ENCODE measurements around the gene SEL1L2. TPM values are rescaled to one million over a fixed set of nuclear protein-coding genes. Genes with fewer than 3 reads are reported as not detected.

Gene SEL1L2
- total RNA-seq, 1 experiment from 2014 or later, result not detected

DNA sequence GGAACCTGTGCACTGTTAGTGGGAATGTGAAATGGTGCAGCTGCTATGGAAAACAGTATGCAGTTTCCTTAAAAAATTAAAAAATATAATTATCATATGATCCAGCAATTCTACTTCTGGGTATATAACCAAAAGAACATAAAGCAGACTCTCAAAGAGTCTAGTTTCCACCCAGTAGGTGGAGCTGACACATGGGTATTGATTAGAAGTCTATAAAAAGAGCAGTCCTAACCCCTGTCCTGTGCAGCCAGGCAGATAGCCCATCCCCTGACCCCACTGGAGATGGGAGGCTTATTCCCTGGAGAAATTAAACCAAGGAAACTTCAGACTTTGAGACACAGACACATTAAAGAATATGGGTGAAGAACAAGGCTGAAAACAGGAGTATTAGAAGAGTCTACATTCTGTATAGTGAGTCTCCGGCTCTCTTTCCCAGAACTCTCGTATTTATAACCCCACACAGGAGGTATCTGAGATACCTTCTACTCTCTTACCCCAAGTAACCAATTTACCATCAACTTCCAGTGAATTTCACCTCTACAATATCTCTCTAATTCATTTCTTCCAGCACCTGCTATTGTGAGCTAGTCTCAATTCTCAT lies 92.3 kb downstream of the SEL1L2 start:
- POLR2A ChIA-PET, result no interaction called here
- CTCF ChIA-PET, result interaction anchor here (1.0 to 1.7 kb wide), 4 partner anchors 16 to 97 kb away, joined by 3 to 8 read pairs (median 6); partner anchors contain the start of gene MACROD2
- Mint-ChIP-seq H3K27me3 (ENCODE audit: low read depth) (no peaks in the 10 kb centered on the region), H3K36me3 (peaks cover 8% of the 10 kb centered on the region), H3K27ac (no peak overlapping the region), H3K9me3 (peaks cover 13% of the 10 kb centered on the region), H3K4me3 (no peak overlapping the region), H3K4me1 (no peaks in the 10 kb centered on the region)
- no peak for TF ChIP-seq GABPB1 (CRISPR knock-in tag; IDR thresholded peaks at IDR 0.05)
- no peak for TF ChIP-seq FOXP1 (CRISPR knock-in tag; IDR thresholded peaks at IDR 0.05; ENCODE audit: borderline replicate concordance)
- TF ChIP-seq FOXJ3 (CRISPR knock-in tag; IDR thresholded peaks at IDR 0.05; ENCODE audit: borderline replicate concordance), result no peak
- TF ChIP-seq NR1H2 (CRISPR knock-in tag; IDR thresholded peaks at IDR 0.05), result no peak
- TF ChIP-seq, protein P1, sequence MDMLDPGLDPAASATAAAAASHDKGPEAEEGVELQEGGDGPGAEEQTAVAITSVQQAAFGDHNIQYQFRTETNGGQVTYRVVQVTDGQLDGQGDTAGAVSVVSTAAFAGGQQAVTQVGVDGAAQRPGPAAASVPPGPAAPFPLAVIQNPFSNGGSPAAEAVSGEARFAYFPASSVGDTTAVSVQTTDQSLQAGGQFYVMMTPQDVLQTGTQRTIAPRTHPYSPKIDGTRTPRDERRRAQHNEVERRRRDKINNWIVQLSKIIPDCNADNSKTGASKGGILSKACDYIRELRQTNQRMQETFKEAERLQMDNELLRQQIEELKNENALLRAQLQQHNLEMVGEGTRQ (CRISPR knock-in tag; IDR thresholded peaks at IDR 0.05), result no peak
- TF ChIP-seq CREM (CRISPR knock-in tag; IDR thresholded peaks at IDR 0.05), result no peak
- no peak for TF ChIP-seq GTF2I (CRISPR knock-in tag; conservative IDR thresholded peaks at IDR 0.05)
- TF ChIP-seq, protein P2, sequence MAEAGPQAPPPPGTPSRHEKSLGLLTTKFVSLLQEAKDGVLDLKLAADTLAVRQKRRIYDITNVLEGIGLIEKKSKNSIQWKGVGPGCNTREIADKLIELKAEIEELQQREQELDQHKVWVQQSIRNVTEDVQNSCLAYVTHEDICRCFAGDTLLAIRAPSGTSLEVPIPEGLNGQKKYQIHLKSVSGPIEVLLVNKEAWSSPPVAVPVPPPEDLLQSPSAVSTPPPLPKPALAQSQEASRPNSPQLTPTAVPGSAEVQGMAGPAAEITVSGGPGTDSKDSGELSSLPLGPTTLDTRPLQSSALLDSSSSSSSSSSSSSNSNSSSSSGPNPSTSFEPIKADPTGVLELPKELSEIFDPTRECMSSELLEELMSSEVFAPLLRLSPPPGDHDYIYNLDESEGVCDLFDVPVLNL (CRISPR knock-in tag; IDR thresholded peaks at IDR 0.05; ENCODE audit: borderline replicate concordance, low read depth), result no peak
- TF ChIP-seq, protein P3, sequence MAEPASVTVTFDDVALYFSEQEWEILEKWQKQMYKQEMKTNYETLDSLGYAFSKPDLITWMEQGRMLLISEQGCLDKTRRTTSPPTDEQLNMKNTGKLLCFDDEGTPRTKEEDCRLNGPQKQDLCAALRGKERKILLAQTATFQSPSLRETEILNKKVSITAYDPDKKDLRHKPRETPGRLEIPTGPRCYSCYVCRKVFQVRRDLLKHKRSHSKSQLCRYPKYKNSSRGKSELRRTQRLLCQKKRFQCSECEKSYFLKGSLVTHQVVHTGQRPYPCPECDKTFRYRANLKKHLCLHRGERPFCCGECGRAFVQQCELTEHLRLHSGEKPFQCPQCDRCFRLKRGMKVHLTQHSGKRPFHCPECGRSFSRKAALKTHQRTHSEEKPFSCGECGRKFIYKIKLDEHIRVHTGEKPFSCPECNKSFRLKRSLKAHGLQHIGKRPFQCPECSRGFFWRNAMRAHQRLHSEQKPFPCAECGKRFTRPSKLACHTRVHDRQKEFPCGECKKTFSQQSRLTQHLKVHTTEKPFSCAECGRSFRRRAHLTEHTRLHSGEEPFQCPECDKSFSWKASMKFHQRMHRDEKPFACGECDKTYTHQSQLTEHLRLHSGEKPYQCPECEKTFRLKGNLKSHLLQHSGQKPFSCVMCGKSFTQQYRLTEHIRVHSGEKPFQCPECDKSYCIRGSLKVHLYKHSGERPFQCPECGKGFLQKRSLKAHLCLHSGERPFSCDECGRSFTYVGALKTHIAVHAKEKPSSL (CRISPR knock-in tag; conservative IDR thresholded peaks at IDR 0.05), result no peak
- TF ChIP-seq, protein P4, sequence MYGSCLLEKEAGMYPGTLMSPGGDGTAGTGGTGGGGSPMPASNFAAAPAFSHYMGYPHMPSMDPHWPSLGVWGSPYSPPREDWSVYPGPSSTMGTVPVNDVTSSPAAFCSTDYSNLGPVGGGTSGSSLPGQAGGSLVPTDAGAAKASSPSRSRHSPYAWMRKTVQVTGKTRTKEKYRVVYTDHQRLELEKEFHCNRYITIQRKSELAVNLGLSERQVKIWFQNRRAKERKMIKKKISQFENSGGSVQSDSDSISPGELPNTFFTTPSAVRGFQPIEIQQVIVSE (CRISPR knock-in tag; IDR thresholded peaks at IDR 0.05; ENCODE audit: borderline replicate concordance), result no peak
- no peak for TF ChIP-seq NR3C1 (CRISPR knock-in tag; conservative IDR thresholded peaks at IDR 0.05; ENCODE audit: low read depth)
- TF ChIP-seq KAT7 (CRISPR knock-in tag; IDR thresholded peaks at IDR 0.05; ENCODE audit: borderline replicate concordance), result no peak
- TF ChIP-seq, protein P5, sequence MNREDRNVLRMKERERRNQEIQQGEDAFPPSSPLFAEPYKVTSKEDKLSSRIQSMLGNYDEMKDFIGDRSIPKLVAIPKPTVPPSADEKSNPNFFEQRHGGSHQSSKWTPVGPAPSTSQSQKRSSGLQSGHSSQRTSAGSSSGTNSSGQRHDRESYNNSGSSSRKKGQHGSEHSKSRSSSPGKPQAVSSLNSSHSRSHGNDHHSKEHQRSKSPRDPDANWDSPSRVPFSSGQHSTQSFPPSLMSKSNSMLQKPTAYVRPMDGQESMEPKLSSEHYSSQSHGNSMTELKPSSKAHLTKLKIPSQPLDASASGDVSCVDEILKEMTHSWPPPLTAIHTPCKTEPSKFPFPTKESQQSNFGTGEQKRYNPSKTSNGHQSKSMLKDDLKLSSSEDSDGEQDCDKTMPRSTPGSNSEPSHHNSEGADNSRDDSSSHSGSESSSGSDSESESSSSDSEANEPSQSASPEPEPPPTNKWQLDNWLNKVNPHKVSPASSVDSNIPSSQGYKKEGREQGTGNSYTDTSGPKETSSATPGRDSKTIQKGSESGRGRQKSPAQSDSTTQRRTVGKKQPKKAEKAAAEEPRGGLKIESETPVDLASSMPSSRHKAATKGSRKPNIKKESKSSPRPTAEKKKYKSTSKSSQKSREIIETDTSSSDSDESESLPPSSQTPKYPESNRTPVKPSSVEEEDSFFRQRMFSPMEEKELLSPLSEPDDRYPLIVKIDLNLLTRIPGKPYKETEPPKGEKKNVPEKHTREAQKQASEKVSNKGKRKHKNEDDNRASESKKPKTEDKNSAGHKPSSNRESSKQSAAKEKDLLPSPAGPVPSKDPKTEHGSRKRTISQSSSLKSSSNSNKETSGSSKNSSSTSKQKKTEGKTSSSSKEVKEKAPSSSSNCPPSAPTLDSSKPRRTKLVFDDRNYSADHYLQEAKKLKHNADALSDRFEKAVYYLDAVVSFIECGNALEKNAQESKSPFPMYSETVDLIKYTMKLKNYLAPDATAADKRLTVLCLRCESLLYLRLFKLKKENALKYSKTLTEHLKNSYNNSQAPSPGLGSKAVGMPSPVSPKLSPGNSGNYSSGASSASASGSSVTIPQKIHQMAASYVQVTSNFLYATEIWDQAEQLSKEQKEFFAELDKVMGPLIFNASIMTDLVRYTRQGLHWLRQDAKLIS (CRISPR knock-in tag; IDR thresholded peaks at IDR 0.05; ENCODE audit: borderline replicate concordance), result no peak
- TF ChIP-seq, protein P6, sequence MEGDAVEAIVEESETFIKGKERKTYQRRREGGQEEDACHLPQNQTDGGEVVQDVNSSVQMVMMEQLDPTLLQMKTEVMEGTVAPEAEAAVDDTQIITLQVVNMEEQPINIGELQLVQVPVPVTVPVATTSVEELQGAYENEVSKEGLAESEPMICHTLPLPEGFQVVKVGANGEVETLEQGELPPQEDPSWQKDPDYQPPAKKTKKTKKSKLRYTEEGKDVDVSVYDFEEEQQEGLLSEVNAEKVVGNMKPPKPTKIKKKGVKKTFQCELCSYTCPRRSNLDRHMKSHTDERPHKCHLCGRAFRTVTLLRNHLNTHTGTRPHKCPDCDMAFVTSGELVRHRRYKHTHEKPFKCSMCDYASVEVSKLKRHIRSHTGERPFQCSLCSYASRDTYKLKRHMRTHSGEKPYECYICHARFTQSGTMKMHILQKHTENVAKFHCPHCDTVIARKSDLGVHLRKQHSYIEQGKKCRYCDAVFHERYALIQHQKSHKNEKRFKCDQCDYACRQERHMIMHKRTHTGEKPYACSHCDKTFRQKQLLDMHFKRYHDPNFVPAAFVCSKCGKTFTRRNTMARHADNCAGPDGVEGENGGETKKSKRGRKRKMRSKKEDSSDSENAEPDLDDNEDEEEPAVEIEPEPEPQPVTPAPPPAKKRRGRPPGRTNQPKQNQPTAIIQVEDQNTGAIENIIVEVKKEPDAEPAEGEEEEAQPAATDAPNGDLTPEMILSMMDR (IDR thresholded peaks at IDR 0.05), result no peak
- TF ChIP-seq, protein P7, sequence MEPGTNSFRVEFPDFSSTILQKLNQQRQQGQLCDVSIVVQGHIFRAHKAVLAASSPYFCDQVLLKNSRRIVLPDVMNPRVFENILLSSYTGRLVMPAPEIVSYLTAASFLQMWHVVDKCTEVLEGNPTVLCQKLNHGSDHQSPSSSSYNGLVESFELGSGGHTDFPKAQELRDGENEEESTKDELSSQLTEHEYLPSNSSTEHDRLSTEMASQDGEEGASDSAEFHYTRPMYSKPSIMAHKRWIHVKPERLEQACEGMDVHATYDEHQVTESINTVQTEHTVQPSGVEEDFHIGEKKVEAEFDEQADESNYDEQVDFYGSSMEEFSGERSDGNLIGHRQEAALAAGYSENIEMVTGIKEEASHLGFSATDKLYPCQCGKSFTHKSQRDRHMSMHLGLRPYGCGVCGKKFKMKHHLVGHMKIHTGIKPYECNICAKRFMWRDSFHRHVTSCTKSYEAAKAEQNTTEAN (CRISPR knock-in tag; IDR thresholded peaks at IDR 0.05), result no peak
- TF ChIP-seq, protein P8, sequence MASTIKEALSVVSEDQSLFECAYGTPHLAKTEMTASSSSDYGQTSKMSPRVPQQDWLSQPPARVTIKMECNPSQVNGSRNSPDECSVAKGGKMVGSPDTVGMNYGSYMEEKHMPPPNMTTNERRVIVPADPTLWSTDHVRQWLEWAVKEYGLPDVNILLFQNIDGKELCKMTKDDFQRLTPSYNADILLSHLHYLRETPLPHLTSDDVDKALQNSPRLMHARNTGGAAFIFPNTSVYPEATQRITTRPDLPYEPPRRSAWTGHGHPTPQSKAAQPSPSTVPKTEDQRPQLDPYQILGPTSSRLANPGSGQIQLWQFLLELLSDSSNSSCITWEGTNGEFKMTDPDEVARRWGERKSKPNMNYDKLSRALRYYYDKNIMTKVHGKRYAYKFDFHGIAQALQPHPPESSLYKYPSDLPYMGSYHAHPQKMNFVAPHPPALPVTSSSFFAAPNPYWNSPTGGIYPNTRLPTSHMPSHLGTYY (CRISPR knock-in tag; IDR thresholded peaks at IDR 0.05), result no peak
- TF ChIP-seq HMGA2 (CRISPR knock-in tag; IDR thresholded peaks at IDR 0.05), result no peak
- ATAC-seq, result peak; percentile 74
- DNase-seq (ENCODE audit: low spot score), result no peak

Data from WTC11 (cell line).